HL-60 (cell line): Measurements from ENCODE around the gene DUSP22.
"Not testable (repeated sequence)": the region's sequence is repeated elsewhere in the genome, so short reads cannot be mapped to it uniquely, and the experiment has no call there.

ENCODE experiments used
- DNase-seq, 2 experiments: peaks; one replicate each; pipeline ENCODE4 v3.0.0-alpha.2; 2010 to 2020; ENCODE audit warnings: low read depth in 1 of 2, low spot score in 1 of 2
- H3K27ac ChIP-seq: fragments of 250-450 bp; sonication (Bioruptor Pico); replicated peaks from 2 replicates; pipeline ENCODE4 v1.5.1; 2020; ENCODE audit warnings: mild to moderate bottlenecking, moderate library complexity
- H3K27me3 ChIP-seq: fragments of 250-450 bp; sonication (Bioruptor Pico); 2 replicates; pipeline ENCODE4 v1.5.1; 2021; ENCODE audit warnings: mild to moderate bottlenecking, moderate library complexity; ENCODE audit not compliant: insufficient read depth, poor library complexity, severe bottlenecking
- H3K4me3 ChIP-seq: replicated peaks from 2 replicates; pipeline ENCODE4 v1.5.1; 2011; ENCODE audit warnings: mild to moderate bottlenecking, control low read depth, low read length; ENCODE audit not compliant: insufficient read depth
- CTCF ChIP-seq: IDR thresholded peaks from one replicate; pipeline ENCODE4 v1.5.1; 2011; ENCODE audit warnings: low read length, control low read depth, inconsistent platforms; ENCODE audit not compliant: insufficient read depth
- GABPA ChIP-seq: IDR thresholded peaks from 2 replicates; pipeline ENCODE4 v1.6.1; 2012; ENCODE audit warnings: low read depth
- POLR2AphosphoS5 ChIP-seq: IDR thresholded peaks from 2 replicates; pipeline ENCODE4 v1.6.1; 2012; ENCODE audit warnings: low read depth
- SPI1 ChIP-seq: IDR thresholded peaks from 2 replicates; pipeline ENCODE4 v1.6.1; 2012; ENCODE audit warnings: low read depth, mild to moderate bottlenecking, borderline replicate concordance
- TF ChIP-seq, protein P1 (sequence below): IDR thresholded peaks from 2 replicates; pipeline ENCODE4 v1.6.1; 2012; ENCODE audit warnings: low read depth; ENCODE audit not compliant: insufficient replicate concordance

The DUSP22 gene

DNA sequence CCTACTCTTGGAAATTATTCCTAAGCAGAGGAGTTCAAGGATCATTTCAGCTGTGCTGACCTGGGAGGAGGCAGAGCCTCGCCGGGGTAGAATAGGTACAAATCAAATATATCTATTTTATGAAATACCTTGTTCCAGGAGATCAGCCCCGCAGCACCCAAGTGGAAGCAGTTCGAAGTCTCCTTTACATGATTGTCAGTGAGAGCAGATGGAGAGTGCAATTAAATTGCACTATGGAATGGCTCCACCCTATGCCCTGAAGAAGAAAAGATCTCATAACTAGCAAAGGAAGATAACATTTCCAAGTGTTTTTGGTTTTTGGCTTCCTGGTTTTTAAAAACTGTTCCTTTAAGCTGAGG is 31.4 kb downstream of the DUSP22 start:
- H3K27ac ChIP-seq, result no peak overlapping the region
- TF ChIP-seq POLR2AphosphoS5, result no peak
- no peak for TF ChIP-seq GABPA
- no peak for TF ChIP-seq CTCF
- TF ChIP-seq, protein P1, sequence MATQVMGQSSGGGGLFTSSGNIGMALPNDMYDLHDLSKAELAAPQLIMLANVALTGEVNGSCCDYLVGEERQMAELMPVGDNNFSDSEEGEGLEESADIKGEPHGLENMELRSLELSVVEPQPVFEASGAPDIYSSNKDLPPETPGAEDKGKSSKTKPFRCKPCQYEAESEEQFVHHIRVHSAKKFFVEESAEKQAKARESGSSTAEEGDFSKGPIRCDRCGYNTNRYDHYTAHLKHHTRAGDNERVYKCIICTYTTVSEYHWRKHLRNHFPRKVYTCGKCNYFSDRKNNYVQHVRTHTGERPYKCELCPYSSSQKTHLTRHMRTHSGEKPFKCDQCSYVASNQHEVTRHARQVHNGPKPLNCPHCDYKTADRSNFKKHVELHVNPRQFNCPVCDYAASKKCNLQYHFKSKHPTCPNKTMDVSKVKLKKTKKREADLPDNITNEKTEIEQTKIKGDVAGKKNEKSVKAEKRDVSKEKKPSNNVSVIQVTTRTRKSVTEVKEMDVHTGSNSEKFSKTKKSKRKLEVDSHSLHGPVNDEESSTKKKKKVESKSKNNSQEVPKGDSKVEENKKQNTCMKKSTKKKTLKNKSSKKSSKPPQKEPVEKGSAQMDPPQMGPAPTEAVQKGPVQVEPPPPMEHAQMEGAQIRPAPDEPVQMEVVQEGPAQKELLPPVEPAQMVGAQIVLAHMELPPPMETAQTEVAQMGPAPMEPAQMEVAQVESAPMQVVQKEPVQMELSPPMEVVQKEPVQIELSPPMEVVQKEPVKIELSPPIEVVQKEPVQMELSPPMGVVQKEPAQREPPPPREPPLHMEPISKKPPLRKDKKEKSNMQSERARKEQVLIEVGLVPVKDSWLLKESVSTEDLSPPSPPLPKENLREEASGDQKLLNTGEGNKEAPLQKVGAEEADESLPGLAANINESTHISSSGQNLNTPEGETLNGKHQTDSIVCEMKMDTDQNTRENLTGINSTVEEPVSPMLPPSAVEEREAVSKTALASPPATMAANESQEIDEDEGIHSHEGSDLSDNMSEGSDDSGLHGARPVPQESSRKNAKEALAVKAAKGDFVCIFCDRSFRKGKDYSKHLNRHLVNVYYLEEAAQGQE, result no peak
- no peak for TF ChIP-seq SPI1
- no peaks in the 10 kb centered on the region for H3K27me3 ChIP-seq
- DNase-seq, result no peak
- no peak overlapping the region for H3K4me3 ChIP-seq

- H3K27ac ChIP-seq, result no peak overlapping the region
- DNase-seq, result no peak
- H3K4me3 ChIP-seq, result no peak overlapping the region
- no peaks in the 10 kb centered on the region for H3K27me3 ChIP-seq
- no peak for TF ChIP-seq CTCF
- TF ChIP-seq, protein P1, result no peak
- TF ChIP-seq GABPA, result no peak
- TF ChIP-seq SPI1, result no peak
- no peak for TF ChIP-seq POLR2AphosphoS5
These were observed 31.9 kb downstream of the DUSP22 start for GRCh38 chr6:324116-324728.

GRCh38 chr6:324729-325125 is 32.4 kb downstream of the DUSP22 start:
- TF ChIP-seq, protein P1, result no peak
- TF ChIP-seq GABPA (no peak), CTCF (no peak), POLR2AphosphoS5 (no peak)
- H3K4me3 ChIP-seq, result no peak overlapping the region
- H3K27ac ChIP-seq, result no peak overlapping the region
- DNase-seq, result no peak
- no peaks in the 10 kb centered on the region for H3K27me3 ChIP-seq

- not testable (repeated sequence) for H3K4me3 ChIP-seq, H3K27me3 ChIP-seq, H3K27ac ChIP-seq, DNase-seq
These were observed 33.0 kb downstream of the DUSP22 start for GRCh38 chr6:325161-325860.

DNA sequence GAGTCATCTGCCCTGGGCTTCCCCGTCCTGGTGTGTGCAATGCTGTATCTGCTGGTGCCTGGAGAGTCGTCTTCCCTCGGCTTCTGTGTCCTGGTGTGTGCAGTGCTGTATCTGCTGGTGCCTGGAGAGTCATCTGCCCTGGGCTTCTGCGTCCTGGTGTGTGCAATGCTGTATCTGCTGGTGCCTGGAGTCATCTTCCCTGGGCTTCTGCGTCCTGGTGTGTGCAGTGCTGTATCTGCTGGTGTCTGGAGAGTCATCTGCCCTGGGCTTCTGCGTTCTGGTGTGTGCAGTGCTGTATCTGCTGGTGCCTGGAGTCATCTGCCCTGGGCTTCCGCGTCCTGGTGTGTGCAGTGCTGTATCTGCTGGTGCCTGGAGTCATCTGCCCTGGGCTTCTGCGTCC is 33.8 kb downstream of the DUSP22 start:
- DNase-seq, H3K27me3 ChIP-seq: not testable (repeated sequence)

More for the DNA sequence above, 33.8 kb downstream of the DUSP22 start:
- not testable (repeated sequence) for H3K4me3 ChIP-seq, H3K27ac ChIP-seq
